Mucosa of rectum (tissue), 2 donors: ENCODE results near the gene RBM42.
A peak's percentile ranks its signal among the peaks of the same experiment; 100 is the strongest.

Experiments used
- H3K27ac ChIP-seq, 2 donors: one replicate each; pipeline ENCODE4 v1.7.0; 2013; ENCODE audit warnings: inconsistent platforms in 2 of 2, low read depth in 2 of 2, low read length in 2 of 2
- H3K27me3 ChIP-seq, 2 donors: one replicate each; pipeline ENCODE4 v1.7.0; 2013; ENCODE audit warnings: low read length in 2 of 2; ENCODE audit not compliant: control insufficient read depth in 2 of 2, insufficient read depth in 2 of 2
- H3K36me3 ChIP-seq, 2 donors: one replicate each; pipeline ENCODE4 v1.7.0; 2013; ENCODE audit warnings: low read length in 2 of 2; ENCODE audit not compliant: control insufficient read depth in 2 of 2, insufficient read depth in 2 of 2
- H3K4me1 ChIP-seq, 2 donors: one replicate each; pipeline ENCODE4 v1.7.0; 2013; ENCODE audit warnings: low read length in 2 of 2, mild to moderate bottlenecking in 1 of 2; ENCODE audit not compliant: control insufficient read depth in 2 of 2, insufficient read depth in 2 of 2
- H3K4me3 ChIP-seq, 2 donors: one replicate each; pipeline ENCODE4 v1.7.0; 2013; ENCODE audit warnings: low read length in 2 of 2
- H3K9ac ChIP-seq, 2 donors: one replicate each; pipeline ENCODE4 v1.7.0; 2013; ENCODE audit warnings: low read length in 2 of 2, low read depth in 1 of 2, mild to moderate bottlenecking in 1 of 2
- H3K9me3 ChIP-seq, 2 donors: one replicate each; pipeline ENCODE4 v1.7.0; 2013; ENCODE audit warnings: low read length in 2 of 2; ENCODE audit not compliant: control insufficient read depth in 2 of 2
- donor health status: healthy.
- donor health status: Normal muscosa, but diverticular disease.

Gene RBM42

DNA sequence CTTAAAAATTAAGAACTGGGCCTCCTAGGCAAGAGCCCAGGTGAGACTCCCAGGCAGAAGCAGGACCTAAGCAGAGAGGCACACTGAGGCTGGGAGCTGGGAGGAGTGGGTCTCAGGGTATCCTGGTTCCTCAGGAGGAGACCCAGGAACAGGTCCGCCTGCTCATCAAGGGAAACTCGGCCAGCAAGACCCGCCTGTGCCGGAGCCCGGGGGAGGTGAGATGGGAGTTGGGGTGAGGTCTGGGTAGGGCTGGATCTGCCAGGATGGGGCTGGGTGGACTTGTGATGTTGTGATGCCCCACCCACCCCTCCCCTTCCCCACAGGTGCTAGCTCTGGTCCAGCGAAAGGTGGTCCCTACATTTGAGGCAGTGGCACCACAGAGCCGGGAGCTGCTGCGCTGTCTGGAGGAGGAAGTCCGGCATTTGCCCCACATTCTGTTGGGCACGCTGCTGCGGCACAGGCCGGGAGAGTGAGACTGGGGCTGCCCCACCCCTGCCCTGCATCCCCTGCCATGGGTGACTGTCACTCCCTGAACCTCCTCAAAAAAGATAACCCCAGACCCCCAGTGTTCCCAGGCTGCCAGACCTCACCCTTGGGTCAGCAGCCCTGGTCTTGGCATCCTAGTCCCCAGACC, 9.4 kb upstream of the RBM42 start:
- Histone ChIP-seq H3K36me3 (peaks cover 2 to 4% of the 10 kb centered on the region in 2 donors), H3K4me1 (no peaks in the 10 kb centered on the region), H3K27ac (no peak overlapping the region), H3K9me3 (no peaks in the 10 kb centered on the region), H3K4me3 (no peak overlapping the region), H3K9ac (no peak overlapping the region), H3K27me3 (no peaks in the 10 kb centered on the region)

DNA sequence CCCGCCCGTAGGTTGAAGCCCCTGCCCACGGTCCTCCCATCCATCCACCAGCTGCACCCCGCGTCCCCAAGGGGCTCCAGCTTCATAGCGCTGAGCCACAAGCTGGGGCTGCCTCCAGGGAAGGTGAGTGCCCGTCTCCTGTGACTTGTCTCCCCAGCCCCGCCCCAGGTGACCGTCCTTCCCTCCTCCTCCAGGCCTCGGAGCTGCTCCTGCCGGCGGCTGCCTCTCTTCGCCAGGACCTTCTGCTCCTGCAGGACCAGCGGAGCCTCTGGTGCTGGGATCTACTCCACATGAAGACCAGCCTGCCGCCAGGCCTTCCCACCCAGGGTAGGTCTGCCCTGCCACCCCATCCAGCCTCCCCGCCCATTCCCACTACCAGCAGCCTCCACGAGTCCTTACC, 8.8 kb upstream of the RBM42 start:
- H3K27me3 ChIP-seq = no peaks in the 10 kb centered on the region
- H3K36me3 ChIP-seq = peaks cover 2 to 4% of the 10 kb centered on the region in 2 donors
- no peak overlapping the region for H3K9ac ChIP-seq
- H3K4me1 ChIP-seq = no peaks in the 10 kb centered on the region
- no peak overlapping the region for H3K4me3 ChIP-seq
- no peaks in the 10 kb centered on the region for H3K9me3 ChIP-seq
- H3K27ac ChIP-seq = no peak overlapping the region

DNA sequence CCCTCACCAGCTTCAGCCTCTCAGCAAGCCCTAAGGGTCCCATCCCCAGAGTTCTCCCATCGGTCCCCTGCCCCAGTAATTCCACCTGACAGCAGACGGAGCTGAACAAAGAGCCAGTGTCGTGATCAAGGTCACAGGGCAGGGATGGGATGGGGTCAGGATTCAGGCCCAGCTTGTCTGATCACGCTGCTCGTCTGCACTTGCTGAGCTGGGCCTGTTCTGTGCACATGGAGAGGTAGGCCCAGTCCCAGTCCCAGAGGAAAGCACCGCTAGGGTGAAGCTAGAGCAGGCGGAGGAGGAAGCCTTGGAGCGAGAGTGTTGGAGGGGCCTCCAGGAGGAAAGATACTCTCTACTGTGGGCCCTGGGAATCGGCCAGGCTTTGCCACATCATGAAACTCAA, 7.1 kb upstream of the RBM42 start:
- no peaks in the 10 kb centered on the region for H3K9me3 ChIP-seq
- H3K9ac ChIP-seq = no peak overlapping the region
- no peak overlapping the region for H3K27ac ChIP-seq
- peaks cover 1 to 3% of the 10 kb centered on the region in 2 donors for H3K36me3 ChIP-seq
- no peaks in the 10 kb centered on the region for H3K4me1 ChIP-seq
- H3K4me3 ChIP-seq = no peak overlapping the region
- H3K27me3 ChIP-seq = no peaks in the 10 kb centered on the region

GRCh38 chr19:35622750-35623149, 6.1 kb upstream of the RBM42 start:
- H3K4me1 ChIP-seq = no peaks in the 10 kb centered on the region
- H3K36me3 ChIP-seq = no peaks in the 10 kb centered on the region
- no peaks in the 10 kb centered on the region for H3K9me3 ChIP-seq
- no peak overlapping the region for H3K9ac ChIP-seq
- no peak overlapping the region for H3K4me3 ChIP-seq
- no peak overlapping the region for H3K27ac ChIP-seq
- no peaks in the 10 kb centered on the region for H3K27me3 ChIP-seq

GRCh38 chr19:35623327-35624010, 5.4 kb upstream of the RBM42 start:
- Histone ChIP-seq H3K9ac (no peak overlapping the region), H3K27ac (no peak overlapping the region), H3K4me1 (peaks cover 4 to 5% of the 10 kb centered on the region in 2 donors), H3K36me3 (no peaks in the 10 kb centered on the region), H3K9me3 (no peaks in the 10 kb centered on the region), H3K4me3 (no peak overlapping the region), H3K27me3 (no peaks in the 10 kb centered on the region)

DNA sequence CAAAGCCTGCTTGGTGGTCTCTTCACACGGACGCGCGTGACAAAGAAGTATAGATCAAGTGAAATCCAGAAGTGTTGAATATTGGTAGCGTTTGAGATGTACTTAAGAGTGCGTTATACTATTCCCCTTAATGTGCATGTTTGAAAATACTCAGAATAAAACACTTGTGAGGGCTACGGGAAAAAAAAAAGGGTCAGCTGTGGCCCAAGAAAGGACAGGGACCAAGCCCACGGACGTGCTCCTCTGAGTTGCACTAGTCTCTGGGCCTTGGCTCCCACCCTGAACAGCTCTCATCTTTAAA, 622 bp upstream of the RBM42 start:
- Histone ChIP-seq H3K36me3 (peaks cover 23 to 24% of the 10 kb centered on the region in 2 donors), H3K9me3 (no peaks in the 10 kb centered on the region), H3K27me3 (no peaks in the 10 kb centered on the region), H3K27ac (peak overlapping the region; percentile 93 to 94), H3K4me3 (peak overlapping the region; percentile 87 to 95), H3K9ac (peak overlapping the region; percentile 87 to 91), H3K4me1 (peaks cover 10 to 11% of the 10 kb centered on the region in 2 donors)

- H3K9me3 ChIP-seq = no peaks in the 10 kb centered on the region
- no peaks in the 10 kb centered on the region for H3K27me3 ChIP-seq
- peaks cover 31 to 33% of the 10 kb centered on the region in 2 donors for H3K36me3 ChIP-seq
- H3K4me1 ChIP-seq = peaks cover 10 to 11% of the 10 kb centered on the region in 2 donors
- H3K9ac ChIP-seq = peak overlapping the region; percentile 91 to 95
- H3K4me3 ChIP-seq = peak overlapping the region; percentile 87 to 95
- peak overlapping the region; percentile 93 to 94 for H3K27ac ChIP-seq
Observed at GRCh38 chr19:35629332-35629633, 447 bp downstream of the RBM42 start.

DNA sequence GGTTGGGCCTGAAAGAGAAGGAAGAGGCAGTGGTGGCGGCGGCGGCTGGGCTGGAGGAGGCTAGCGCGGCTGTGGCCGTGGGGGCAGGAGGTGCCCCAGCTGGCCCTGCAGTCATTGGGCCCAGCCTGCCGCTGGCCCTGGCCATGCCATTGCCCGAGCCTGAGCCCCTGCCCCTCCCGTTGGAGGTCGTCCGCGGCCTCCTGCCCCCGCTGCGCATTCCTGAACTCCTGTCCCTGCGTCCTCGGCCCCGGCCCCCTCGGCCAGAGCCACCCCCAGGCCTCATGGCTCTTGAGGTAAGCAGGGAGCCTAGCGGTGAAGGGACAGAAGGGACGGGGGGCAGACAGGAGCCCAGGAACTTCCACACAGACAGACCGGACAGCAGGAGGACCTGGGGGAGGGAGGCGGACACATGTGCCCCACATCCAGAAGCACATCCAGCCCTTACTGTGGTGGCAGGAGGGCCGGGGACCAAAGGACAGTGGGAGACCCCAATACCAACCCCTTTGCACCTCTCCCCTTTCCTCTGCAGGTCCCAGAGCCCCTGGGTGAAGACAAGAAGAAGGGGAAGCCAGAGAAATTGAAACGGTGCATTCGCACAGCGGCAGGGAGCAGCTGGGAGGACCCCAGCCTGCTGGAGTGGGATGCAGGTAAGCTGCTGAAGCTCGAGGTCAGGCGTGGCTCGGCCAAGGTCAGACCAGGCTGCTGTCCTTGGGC, 5.0 kb downstream of the RBM42 start:
- Histone ChIP-seq H3K27me3 (no peaks in the 10 kb centered on the region), H3K4me1 (peaks cover 4 to 7% of the 10 kb centered on the region in 2 donors), H3K36me3 (peaks cover 56 to 59% of the 10 kb centered on the region in 2 donors), H3K9ac (no peak overlapping the region), H3K27ac (no peak overlapping the region), H3K9me3 (no peaks in the 10 kb centered on the region), H3K4me3 (no peak overlapping the region)

GRCh38 chr19:35636651-35637050, 7.8 kb downstream of the RBM42 start:
- H3K27me3 ChIP-seq = no peaks in the 10 kb centered on the region
- no peak overlapping the region for H3K4me3 ChIP-seq
- H3K4me1 ChIP-seq = peaks cover 0 to 1% of the 10 kb centered on the region in 2 donors
- H3K36me3 ChIP-seq = peaks cover 46 to 50% of the 10 kb centered on the region in 2 donors
- no peak overlapping the region for H3K9ac ChIP-seq
- H3K9me3 ChIP-seq = no peaks in the 10 kb centered on the region
- H3K27ac ChIP-seq = no peak overlapping the region

- Histone ChIP-seq H3K4me3 (no peak overlapping the region), H3K9ac (no peak overlapping the region), H3K36me3 (peaks cover 41 to 44% of the 10 kb centered on the region in 2 donors), H3K27me3 (no peaks in the 10 kb centered on the region), H3K9me3 (no peaks in the 10 kb centered on the region), H3K27ac (no peak overlapping the region), H3K4me1 (peaks cover 0 to 5% of the 10 kb centered on the region in 2 donors)
Observed at GRCh38 chr19:35637165-35637564, 8.3 kb downstream of the RBM42 start.
